HG03469 (cell line): ENCODE measurements around the gene SLC39A9.
"Not testable (repeated sequence)": the region's sequence is repeated elsewhere in the genome, so short reads cannot be mapped to it uniquely, and the experiment has no call there.

Experiments
- ATAC-seq: cut with Tn5 transposase; IDR thresholded peaks from one replicate; pipeline ENCODE4 v1.9.1; 2021; ENCODE audit warnings: mild to moderate bottlenecking, moderate library complexity, moderate number of reproducible peaks; ENCODE audit not compliant: unreplicated experiment

Gene SLC39A9

DNA sequence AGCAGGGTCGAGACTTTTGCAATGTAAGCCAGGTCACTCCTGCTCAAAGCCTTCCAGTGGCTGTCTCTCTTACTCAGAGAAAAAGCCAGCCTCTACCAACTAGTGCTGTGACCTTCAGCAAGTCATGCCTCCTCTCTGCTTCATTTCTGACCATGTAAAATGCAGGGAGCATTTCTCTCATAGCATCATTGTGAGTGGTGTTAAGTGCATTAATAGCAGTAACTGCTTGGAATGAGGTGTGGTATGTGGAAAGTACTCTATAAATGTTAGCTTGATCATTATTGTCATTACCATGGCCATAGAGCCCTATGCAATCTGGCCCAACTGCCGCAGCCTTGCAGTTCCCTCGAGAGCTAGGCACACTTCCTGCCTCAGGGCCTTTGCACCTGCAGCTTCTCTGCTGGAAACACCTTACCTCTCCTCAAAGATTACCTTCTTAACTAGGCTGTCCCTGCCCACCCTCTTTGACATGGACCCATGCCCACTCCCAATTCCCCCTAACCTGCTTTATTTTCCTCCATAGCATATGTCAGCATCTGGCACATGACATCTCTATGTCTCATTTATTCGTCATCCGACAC lies 96.9 kb downstream of the SLC39A9 start:
- no peak for ATAC-seq

- not testable (repeated sequence) for ATAC-seq
Measured at GRCh38 chr14:69497866-69498265, 99.4 kb downstream of the SLC39A9 start.

- not testable (repeated sequence) for ATAC-seq
Measured at GRCh38 chr14:69498286-69498685, 99.8 kb downstream of the SLC39A9 start.

GRCh38 chr14:69499436-69499835 lies 100.9 kb downstream of the SLC39A9 start:
- ATAC-seq: no peak

GRCh38 chr14:69500096-69500495 lies 101.6 kb downstream of the SLC39A9 start:
- ATAC-seq: no peak

- no peak for ATAC-seq
Measured at GRCh38 chr14:69500736-69501135, 102.2 kb downstream of the SLC39A9 start.

GRCh38 chr14:69501423-69501838 lies 102.9 kb downstream of the SLC39A9 start:
- no peak for ATAC-seq

GRCh38 chr14:69504775-69505174 lies 106.3 kb downstream of the SLC39A9 start:
- no peak for ATAC-seq

- ATAC-seq: no peak
Measured at GRCh38 chr14:69505338-69506240, 107.1 kb downstream of the SLC39A9 start.

GRCh38 chr14:69506241-69506595 lies 107.7 kb downstream of the SLC39A9 start:
- no peak for ATAC-seq
